CD8-positive, alpha-beta memory T cell (primary cell): ENCODE results near the gene CRYBA2. TPM values are rescaled to one million over a fixed set of nuclear protein-coding genes. Genes with fewer than 3 reads are reported as not detected.

Source experiments
- CTCF ChIA-PET: fragments of 350-600 bp; sonication (Branson Sonifier 250); formaldehyde crosslinking; loops from one replicate; lab custom pipeline; 2021; ENCODE audit warnings: antibody characterized with exemption; lab: Charles Lee
- POLR2A ChIA-PET: fragments of 350-600 bp; sonication (Branson Sonifier 250); formaldehyde crosslinking; loops from one replicate; lab custom pipeline; 2021; ENCODE audit warnings: antibody characterized with exemption; lab: Charles Lee
- DNase-seq, 5 donors: peaks; one replicate each; pipeline versions ENCODE4 v3.0.0 to v3.0.0-alpha.2; 2020 to 2022; ENCODE audit warnings: mixed read lengths in 1 of 5
- H3K27ac ChIP-seq: one replicate; pipeline ENCODE4 v1.7.0; 2013; ENCODE audit warnings: low read depth, mild to moderate bottlenecking, low read length, moderate library complexity
- H3K27me3 ChIP-seq: 2 replicates; pipeline ENCODE4 v1.7.0; 2013; ENCODE audit warnings: low read length, mild to moderate bottlenecking; ENCODE audit not compliant: insufficient read depth, poor library complexity, severe bottlenecking
- H3K36me3 ChIP-seq: 2 replicates; pipeline ENCODE4 v1.7.0; 2013; ENCODE audit warnings: mild to moderate bottlenecking, low read length, moderate library complexity; ENCODE audit not compliant: insufficient read depth
- H3K4me1 ChIP-seq: 2 replicates; pipeline ENCODE4 v1.7.0; 2013; ENCODE audit warnings: mild to moderate bottlenecking, low read length, moderate library complexity; ENCODE audit not compliant: insufficient read depth
- H3K4me3 ChIP-seq: 2 replicates; pipeline ENCODE4 v1.7.0; 2013; ENCODE audit warnings: mild to moderate bottlenecking, low read length
- H3K9me3 ChIP-seq: 2 replicates; pipeline ENCODE4 v1.7.0; 2013; ENCODE audit warnings: mild to moderate bottlenecking, low read length
- H3K27ac Mint-ChIP-seq, 8 donors: one replicate each; pipeline ENCODE4 v1.8.0; 2020 to 2021; ENCODE audit warnings: mixed read lengths in 8 of 8, mild to moderate bottlenecking in 6 of 8, inconsistent platforms in 3 of 8, moderate library complexity in 3 of 8
- H3K27me3 Mint-ChIP-seq, 2 donors: one replicate each; pipeline ENCODE4 v1.8.0; 2020 to 2021; ENCODE audit warnings: mixed read lengths in 2 of 2, mild to moderate bottlenecking in 1 of 2, moderate library complexity in 1 of 2
- H3K36me3 Mint-ChIP-seq, 3 donors: one replicate each; pipeline ENCODE4 v1.8.0; 2020 to 2021; ENCODE audit warnings: mixed read lengths in 3 of 3, inconsistent platforms in 1 of 3, mild to moderate bottlenecking in 1 of 3
- H3K4me1 Mint-ChIP-seq, 3 donors: one replicate each; pipeline ENCODE4 v1.8.0; 2020 to 2021; ENCODE audit warnings: mixed read lengths in 3 of 3, inconsistent platforms in 1 of 3, mild to moderate bottlenecking in 1 of 3
- H3K4me3 Mint-ChIP-seq, 7 donors: one replicate each; pipeline ENCODE4 v1.8.0; 2020 to 2021; ENCODE audit warnings: mixed read lengths in 7 of 7, mild to moderate bottlenecking in 6 of 7, moderate library complexity in 4 of 7, inconsistent platforms in 2 of 7
- H3K9me3 Mint-ChIP-seq, 5 donors: one replicate each; pipeline ENCODE4 v1.8.0; 2020 to 2022; ENCODE audit warnings: mixed read lengths in 5 of 5, mild to moderate bottlenecking in 3 of 5, moderate library complexity in 2 of 5, inconsistent platforms in 1 of 5
- polyA plus RNA-seq: library from polyadenylated mRNA; unstranded; fragments of 300-500 nt; fragmentation: Illumina TruSeq; gene quantifications from one replicate; pipeline ENCODE4 v1.2.3, GENCODE V29; 2021
- total RNA-seq, 2 experiments: library from RNA; stranded (reverse); gene quantifications; one replicate each; pipeline ENCODE4 v1.2.3, GENCODE V29; 2021

CRYBA2 gene
- total and polyA plus RNA-seq, 3 experiments from 2014 or later, result not detected

- peaks cover 49 to 75% of the 10 kb centered on the region in 2 donors for H3K27me3 Mint-ChIP-seq
- H3K36me3 ChIP-seq, result no peaks in the 10 kb centered on the region
- no peak overlapping the region for H3K27ac ChIP-seq
- peaks cover 35% of the 10 kb centered on the region for H3K4me1 ChIP-seq
- no peak overlapping the region for H3K4me3 ChIP-seq
- H3K4me3 Mint-ChIP-seq, result peak overlapping the region; percentile 37 to 78 (median 62)
- H3K27ac Mint-ChIP-seq, result peak overlapping the region in 1 of 8 donors; percentile 53
- DNase-seq, result peak in 1 of 5 donors; percentile 29
- POLR2A ChIA-PET, result no interaction called here
- CTCF ChIA-PET, result interaction anchor here (0.8 to 3.0 kb wide), 7 partner anchors 13 to 549 kb away, joined by 3 to 28 read pairs (median 3); no protein-coding TSS in a partner anchor
- peaks cover 16 to 53% (median 26%) of the 10 kb centered on the region in 3 donors for H3K4me1 Mint-ChIP-seq
- H3K27me3 ChIP-seq, result peaks cover 48% of the 10 kb centered on the region
- no peaks in the 10 kb centered on the region for H3K36me3 Mint-ChIP-seq
- no peaks in the 10 kb centered on the region for H3K9me3 Mint-ChIP-seq
- H3K9me3 ChIP-seq, result no peaks in the 10 kb centered on the region
Observed at GRCh38 chr2:218981881-218982585, 11.2 kb downstream of the CRYBA2 start.

GRCh38 chr2:218981390-218981880, 11.8 kb downstream of the CRYBA2 start:
- H3K27me3 ChIP-seq, result peaks cover 42% of the 10 kb centered on the region
- Mint-ChIP-seq H3K4me3 (peak overlapping the region; percentile 76 to 91 (median 84)), H3K36me3 (no peaks in the 10 kb centered on the region), H3K27me3 (peaks cover 49 to 75% of the 10 kb centered on the region in 2 donors), H3K27ac (peak overlapping the region in 3 of 8 donors; percentile 61 to 93 (median 61)), H3K4me1 (peaks cover 16 to 53% (median 26%) of the 10 kb centered on the region in 3 donors), H3K9me3 (no peaks in the 10 kb centered on the region)
- POLR2A ChIA-PET, result no interaction called here
- no peak for DNase-seq
- H3K9me3 ChIP-seq, result no peaks in the 10 kb centered on the region
- no peak overlapping the region for H3K27ac ChIP-seq
- peaks cover 35% of the 10 kb centered on the region for H3K4me1 ChIP-seq
- no peaks in the 10 kb centered on the region for H3K36me3 ChIP-seq
- peak overlapping the region; percentile 34 for H3K4me3 ChIP-seq
- CTCF ChIA-PET, result interaction anchor here (0.8 to 3.0 kb wide), 8 partner anchors 14 to 550 kb away, joined by 3 to 28 read pairs (median 8); partner anchors contain the start of gene CDK5R2

- Histone ChIP-seq H3K4me1 (peaks cover 35% of the 10 kb centered on the region), H3K27ac (no peak overlapping the region), H3K36me3 (no peaks in the 10 kb centered on the region), H3K9me3 (no peaks in the 10 kb centered on the region), H3K27me3 (peaks cover 41% of the 10 kb centered on the region), H3K4me3 (peak overlapping the region; percentile 34)
- Mint-ChIP-seq H3K4me1 (peaks cover 16 to 49% (median 26%) of the 10 kb centered on the region in 3 donors), H3K27ac (peak overlapping the region in 4 of 8 donors; percentile 61 to 93 (median 70)), H3K4me3 (peak overlapping the region; percentile 76 to 91 (median 84)), H3K9me3 (no peaks in the 10 kb centered on the region), H3K27me3 (peaks cover 46 to 75% of the 10 kb centered on the region in 2 donors), H3K36me3 (no peaks in the 10 kb centered on the region)
- ChIA-PET POLR2A (no interaction called here), CTCF (interaction anchor here (0.5 to 3.0 kb wide), 34 partner anchors 7 to 340 kb away, joined by 3 to 28 read pairs (median 5); partner anchors contain the start of genes CDK5R2, CFAP65 and CRYBA2)
- no peak for DNase-seq
Observed at GRCh38 chr2:218980735-218981389, 12.4 kb downstream of the CRYBA2 start.

GRCh38 chr2:218979846-218980734, 13.1 kb downstream of the CRYBA2 start:
- Mint-ChIP-seq H3K36me3 (no peaks in the 10 kb centered on the region), H3K9me3 (no peaks in the 10 kb centered on the region), H3K4me3 (peak overlapping the region; percentile 68 to 90 (median 78)), H3K27ac (no peak overlapping the region), H3K4me1 (peaks cover 16 to 43% (median 23%) of the 10 kb centered on the region in 3 donors), H3K27me3 (peaks cover 48 to 77% of the 10 kb centered on the region in 2 donors)
- Histone ChIP-seq H3K27me3 (peaks cover 46% of the 10 kb centered on the region), H3K4me3 (peak overlapping the region; percentile 32), H3K27ac (no peak overlapping the region), H3K4me1 (peaks cover 35% of the 10 kb centered on the region), H3K36me3 (no peaks in the 10 kb centered on the region), H3K9me3 (no peaks in the 10 kb centered on the region)
- ChIA-PET CTCF (interaction anchor here (0.5 to 3.0 kb wide), 35 partner anchors 8 to 339 kb away, joined by 3 to 28 read pairs (median 5); partner anchors contain the start of genes CDK5R2, CFAP65 and CRYBA2), POLR2A (interaction anchor here (1.0 kb wide), 1 partner anchor 87 kb away, joined by 3 read pairs; no protein-coding TSS in a partner anchor)
- peak; percentile 71 to 86 (median 73) for DNase-seq

- Mint-ChIP-seq H3K4me1 (peaks cover 0 to 7% (median 7%) of the 10 kb centered on the region in 3 donors), H3K36me3 (no peaks in the 10 kb centered on the region), H3K4me3 (no peak overlapping the region), H3K9me3 (no peaks in the 10 kb centered on the region), H3K27me3 (peaks cover 43 to 77% of the 10 kb centered on the region in 2 donors), H3K27ac (no peak overlapping the region)
- H3K9me3 ChIP-seq, result no peaks in the 10 kb centered on the region
- H3K27ac ChIP-seq, result no peak overlapping the region
- ChIA-PET POLR2A (interaction anchor here (0.7 kb wide), 1 partner anchor 294 kb away, joined by 4 read pairs; no protein-coding TSS in a partner anchor), CTCF (interaction anchor here (1.0 to 1.2 kb wide), 2 partner anchors 54 to 99 kb away, joined by 3 read pairs; no protein-coding TSS in a partner anchor)
- H3K36me3 ChIP-seq, result no peaks in the 10 kb centered on the region
- H3K27me3 ChIP-seq, result peaks cover 13% of the 10 kb centered on the region
- H3K4me3 ChIP-seq, result no peak overlapping the region
- H3K4me1 ChIP-seq, result peaks cover 5% of the 10 kb centered on the region
- no peak for DNase-seq
Observed at GRCh38 chr2:218975060-218975777, 18.0 kb downstream of the CRYBA2 start.

GRCh38 chr2:218970894-218971293, 22.3 kb downstream of the CRYBA2 start:
- Histone ChIP-seq H3K9me3 (no peaks in the 10 kb centered on the region), H3K27me3 (peaks cover 8% of the 10 kb centered on the region), H3K36me3 (no peaks in the 10 kb centered on the region), H3K27ac (no peak overlapping the region), H3K4me1 (no peaks in the 10 kb centered on the region), H3K4me3 (no peak overlapping the region)
- Mint-ChIP-seq H3K4me1 (no peaks in the 10 kb centered on the region), H3K27me3 (peaks cover 33 to 67% of the 10 kb centered on the region in 2 donors), H3K27ac (no peak overlapping the region), H3K9me3 (no peaks in the 10 kb centered on the region), H3K36me3 (no peaks in the 10 kb centered on the region), H3K4me3 (no peak overlapping the region)
- no peak for DNase-seq
- ChIA-PET CTCF (interaction anchor here (1.3 kb wide), 1 partner anchor 9 kb away, joined by 6 read pairs; no protein-coding TSS in a partner anchor), POLR2A (no interaction called here)
